CD4-positive, alpha-beta T cell (primary cell): ENCODE data around the gene NDOR1. TPM values are rescaled to one million over a fixed set of nuclear protein-coding genes. Genes with fewer than 3 reads are reported as not detected.

Experiments
- ATAC-seq: fragments of 200-7000 bp; cut with Tn5 transposase; one replicate; pipeline ENCODE4 v1.10.0; 2022; ENCODE audit warnings: mild to moderate bottlenecking; ENCODE audit not compliant: poor library complexity
- CTCF ChIA-PET: fragments of 350-600 bp; sonication (Branson Sonifier 250); formaldehyde crosslinking; loops from one replicate; lab custom pipeline; 2021; ENCODE audit warnings: antibody characterized with exemption, inconsistent platforms; lab: Charles Lee
- POLR2A ChIA-PET: fragments of 350-600 bp; sonication (Branson Sonifier 250); formaldehyde crosslinking; loops from one replicate; lab custom pipeline; 2021; ENCODE audit warnings: antibody characterized with exemption, inconsistent platforms; lab: Charles Lee
- DNase-seq, 14 experiments: peaks; one replicate each; pipeline ENCODE4 v3.0.0-alpha.2; 2013 to 2020; ENCODE audit warnings: mixed read lengths in 2 of 14
- H3K27ac ChIP-seq, 2 donors: one replicate each; pipeline versions ENCODE4 v1.5.1 to v1.7.0; 2013; ENCODE audit warnings: low read length in 2 of 2, low read depth in 1 of 2, mild to moderate bottlenecking in 1 of 2
- H3K27me3 ChIP-seq, 2 experiments: 1 replicate in 1 of 2; 2 replicates in 1 of 2; pipeline versions ENCODE4 v1.6.1 to v1.7.0; 2013; ENCODE audit warnings: low read length in 2 of 2, control low read depth in 1 of 2, mild to moderate bottlenecking in 1 of 2, moderate library complexity in 1 of 2; ENCODE audit not compliant: insufficient read depth in 2 of 2, control insufficient read depth in 1 of 2
- H3K36me3 ChIP-seq: one replicate; pipeline ENCODE4 v1.6.1; 2013; ENCODE audit warnings: low read length, control low read depth; ENCODE audit not compliant: insufficient read depth
- H3K4me1 ChIP-seq: one replicate; pipeline ENCODE4 v1.6.1; 2013; ENCODE audit warnings: low read length, control low read depth; ENCODE audit not compliant: insufficient read depth
- H3K4me3 ChIP-seq: one replicate; pipeline ENCODE4 v1.5.1; 2013; ENCODE audit warnings: mild to moderate bottlenecking, low read length, moderate library complexity
- H3K9me3 ChIP-seq, 2 experiments: 1 replicate in 1 of 2; 2 replicates in 1 of 2; pipeline versions ENCODE4 v1.6.1 to v1.7.0; 2013; ENCODE audit warnings: low read length in 2 of 2, mild to moderate bottlenecking in 2 of 2, control low read depth in 1 of 2, moderate library complexity in 1 of 2; ENCODE audit not compliant: control insufficient read depth in 1 of 2, insufficient read depth in 1 of 2
- H3K27ac Mint-ChIP-seq: one replicate; pipeline ENCODE4 v1.8.0; 2020; ENCODE audit warnings: mixed read lengths
- H3K27me3 Mint-ChIP-seq: one replicate; pipeline ENCODE4 v1.8.0; 2021; ENCODE audit warnings: mixed read lengths
- H3K36me3 Mint-ChIP-seq: one replicate; pipeline ENCODE4 v1.8.0; 2021; ENCODE audit warnings: low read depth, mixed read lengths
- H3K4me1 Mint-ChIP-seq: one replicate; pipeline ENCODE4 v1.8.0; 2021; ENCODE audit warnings: low read depth, mixed read lengths
- H3K4me3 Mint-ChIP-seq: one replicate; pipeline ENCODE4 v1.8.0; 2020; ENCODE audit warnings: mild to moderate bottlenecking, mixed read lengths
- H3K9me3 Mint-ChIP-seq: one replicate; pipeline ENCODE4 v1.8.0; 2020; ENCODE audit warnings: mixed read lengths
- intact Hi-C, 2 experiments: fragments of 100-400 bp; cut with DNase I in 1 of 2; cut with micrococcal nuclease in 1 of 2; formaldehyde crosslinking; loops; one replicate each; pipeline versions ENCODE4 v1.15.1 to v1.9.0; 2023 to 2025; cut with DNase I, micrococcal nuclease
- total RNA-seq, 174 experiments: library from RNA in 2 of 174; stranded (reverse) in 2 of 174; gene quantifications; one replicate each; pipeline ENCODE4 v1.2.3 and lab custom pipeline; 2021 to 2026
- TF ChIP-seq, protein P1 (sequence below): fragments of 200-600 bp; IDR thresholded peaks from one replicate; pipeline ENCODE4 v1.8.0; 2022; ENCODE audit warnings: antibody characterized with exemption, mild to moderate bottlenecking

Gene NDOR1
- total RNA-seq, 2 experiments from 2014 or later: 22.8 to 25.3 TPM

DNA sequence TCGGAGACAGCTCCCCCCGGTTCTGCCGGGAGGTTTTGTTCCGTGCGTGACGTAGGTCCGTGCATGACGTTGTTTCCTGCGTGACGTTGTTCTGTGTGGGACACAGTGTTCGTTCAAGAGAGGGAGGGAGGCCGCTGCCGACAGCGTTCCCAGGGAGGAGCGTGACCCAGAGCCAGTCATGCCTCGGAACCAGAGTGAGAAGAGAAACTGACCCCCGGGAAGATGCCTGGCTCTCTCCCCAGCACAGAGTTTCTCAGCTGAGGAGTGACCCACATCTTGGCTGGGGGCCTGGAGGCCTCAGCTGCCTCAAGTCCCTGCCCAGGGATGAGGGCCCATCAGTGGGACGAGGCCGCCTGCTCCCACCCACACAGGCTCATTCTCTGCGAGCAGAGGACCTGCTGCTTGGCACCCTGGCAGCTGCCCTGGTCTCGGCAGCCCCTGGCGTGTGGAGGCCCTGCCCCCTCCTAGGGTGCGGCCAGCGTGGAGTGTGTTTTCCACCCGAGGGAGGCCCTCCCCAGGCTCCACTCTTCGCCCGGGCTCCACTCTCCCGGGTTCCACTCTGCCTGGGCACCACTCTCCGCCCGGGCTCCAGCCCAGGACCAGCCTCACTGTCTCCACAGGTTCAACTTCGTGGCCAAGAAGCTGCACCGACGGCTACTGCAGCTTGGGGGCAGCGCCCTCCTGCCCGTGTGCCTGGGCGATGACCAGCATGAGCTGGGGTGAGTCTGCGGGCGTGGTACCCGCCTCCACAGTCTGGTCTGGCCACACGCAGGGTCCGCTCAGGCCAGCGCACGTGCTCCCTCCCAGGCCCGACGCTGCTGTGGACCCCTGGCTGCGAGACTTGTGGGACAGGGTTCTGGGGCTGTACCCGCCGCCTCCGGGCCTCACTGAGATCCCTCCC is 7.9 kb downstream of the NDOR1 start:
- Mint-ChIP-seq H3K27me3 (no peaks in the 10 kb centered on the region), H3K9me3 (no peaks in the 10 kb centered on the region), H3K27ac (no peak overlapping the region), H3K4me1 (no peaks in the 10 kb centered on the region), H3K36me3 (no peaks in the 10 kb centered on the region), H3K4me3 (no peak overlapping the region)
- Histone ChIP-seq H3K27ac (no peak overlapping the region), H3K4me3 (no peak overlapping the region), H3K9me3 (no peaks in the 10 kb centered on the region), H3K27me3 (no peaks in the 10 kb centered on the region), H3K36me3 (peaks cover 10% of the 10 kb centered on the region), H3K4me1 (no peaks in the 10 kb centered on the region)
- intact Hi-C loops: no loop called here
- TF ChIP-seq, protein P1, sequence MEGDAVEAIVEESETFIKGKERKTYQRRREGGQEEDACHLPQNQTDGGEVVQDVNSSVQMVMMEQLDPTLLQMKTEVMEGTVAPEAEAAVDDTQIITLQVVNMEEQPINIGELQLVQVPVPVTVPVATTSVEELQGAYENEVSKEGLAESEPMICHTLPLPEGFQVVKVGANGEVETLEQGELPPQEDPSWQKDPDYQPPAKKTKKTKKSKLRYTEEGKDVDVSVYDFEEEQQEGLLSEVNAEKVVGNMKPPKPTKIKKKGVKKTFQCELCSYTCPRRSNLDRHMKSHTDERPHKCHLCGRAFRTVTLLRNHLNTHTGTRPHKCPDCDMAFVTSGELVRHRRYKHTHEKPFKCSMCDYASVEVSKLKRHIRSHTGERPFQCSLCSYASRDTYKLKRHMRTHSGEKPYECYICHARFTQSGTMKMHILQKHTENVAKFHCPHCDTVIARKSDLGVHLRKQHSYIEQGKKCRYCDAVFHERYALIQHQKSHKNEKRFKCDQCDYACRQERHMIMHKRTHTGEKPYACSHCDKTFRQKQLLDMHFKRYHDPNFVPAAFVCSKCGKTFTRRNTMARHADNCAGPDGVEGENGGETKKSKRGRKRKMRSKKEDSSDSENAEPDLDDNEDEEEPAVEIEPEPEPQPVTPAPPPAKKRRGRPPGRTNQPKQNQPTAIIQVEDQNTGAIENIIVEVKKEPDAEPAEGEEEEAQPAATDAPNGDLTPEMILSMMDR: no peak
- CTCF ChIA-PET: no interaction called here
- DNase-seq (no peak), ATAC-seq (no peak)
- POLR2A ChIA-PET: no interaction called here

DNA sequence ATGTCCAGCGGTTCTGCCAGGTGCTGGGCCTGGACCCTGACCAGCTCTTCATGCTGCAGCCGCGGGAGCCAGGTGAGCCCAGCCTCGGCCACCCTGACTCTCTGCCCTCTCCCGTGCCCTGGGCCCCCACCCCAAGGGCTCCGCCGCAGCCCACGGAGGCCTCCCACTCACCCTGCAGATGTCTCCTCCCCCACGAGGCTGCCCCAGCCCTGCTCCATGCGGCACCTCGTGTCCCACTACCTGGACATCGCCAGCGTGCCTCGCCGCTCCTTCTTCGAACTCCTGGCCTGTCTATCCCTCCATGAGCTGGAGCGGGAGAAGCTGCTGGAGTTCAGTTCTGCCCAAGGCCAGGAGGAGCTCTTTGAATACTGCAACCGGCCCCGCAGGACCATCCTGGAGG is 9.1 kb downstream of the NDOR1 start:
- DNase-seq: no peak
- H3K27ac ChIP-seq: no peak overlapping the region
- no peak overlapping the region for H3K27ac Mint-ChIP-seq
- H3K4me3 Mint-ChIP-seq: no peak overlapping the region
- no peaks in the 10 kb centered on the region for H3K9me3 Mint-ChIP-seq
- CTCF ChIA-PET: no interaction called here
- TF ChIP-seq, protein P1: no peak
- H3K27me3 Mint-ChIP-seq: no peaks in the 10 kb centered on the region
- POLR2A ChIA-PET: interaction anchor here (1.0 kb wide), 1 partner anchor 8 kb away, joined by 3 read pairs; no protein-coding TSS in a partner anchor
- peaks cover 6% of the 10 kb centered on the region for H3K36me3 ChIP-seq
- no peaks in the 10 kb centered on the region for H3K4me1 Mint-ChIP-seq
- H3K27me3 ChIP-seq: no peaks in the 10 kb centered on the region
- no peak for ATAC-seq
- no peaks in the 10 kb centered on the region for H3K4me1 ChIP-seq
- intact Hi-C loops: no loop called here
- H3K9me3 ChIP-seq: no peaks in the 10 kb centered on the region
- no peak overlapping the region for H3K4me3 ChIP-seq
- H3K36me3 Mint-ChIP-seq: no peaks in the 10 kb centered on the region

DNA sequence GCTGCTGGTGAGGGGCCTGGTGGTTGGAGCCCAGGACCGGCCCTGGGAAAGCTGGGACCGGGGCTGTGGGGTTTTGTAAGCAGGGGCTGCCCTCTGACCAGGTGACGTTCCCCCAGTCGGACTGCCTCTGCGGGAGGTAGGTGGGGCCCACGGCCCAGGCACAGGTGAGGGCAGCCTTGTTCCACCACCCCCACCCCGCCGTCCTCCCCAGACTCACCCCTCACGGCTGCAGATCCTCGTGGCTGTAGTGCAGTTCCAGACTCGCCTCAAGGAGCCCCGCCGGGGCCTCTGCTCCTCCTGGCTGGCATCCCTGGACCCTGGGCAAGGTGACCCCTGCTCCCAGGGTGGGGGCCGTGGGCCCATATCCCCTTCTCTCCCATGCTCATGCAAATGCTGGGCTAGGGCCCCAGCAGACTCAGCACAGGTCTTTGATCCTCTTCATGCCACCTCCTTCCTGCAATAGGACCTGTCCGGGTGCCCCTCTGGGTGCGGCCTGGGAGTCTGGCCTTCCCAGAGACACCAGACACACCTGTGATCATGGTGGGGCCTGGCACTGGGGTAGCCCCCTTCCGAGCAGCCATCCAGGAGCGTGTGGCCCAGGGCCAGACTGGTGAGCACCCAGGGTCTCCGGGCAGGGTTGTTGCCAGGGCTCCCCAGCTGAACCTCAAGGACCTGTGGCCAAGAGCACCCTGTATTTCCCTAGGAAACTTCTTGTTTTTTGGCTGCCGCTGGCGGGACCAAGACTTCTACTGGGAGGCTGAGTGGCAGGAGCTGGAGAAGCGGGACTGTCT is 9.9 kb downstream of the NDOR1 start:
- no peaks in the 10 kb centered on the region for H3K9me3 Mint-ChIP-seq
- TF ChIP-seq, protein P1: no peak
- H3K27me3 Mint-ChIP-seq: no peaks in the 10 kb centered on the region
- no peaks in the 10 kb centered on the region for H3K4me1 Mint-ChIP-seq
- ChIA-PET POLR2A (interaction anchor here (1.0 kb wide), 2 partner anchors 7 to 11 kb away, joined by 3 read pairs; no protein-coding TSS in a partner anchor), CTCF (no interaction called here)
- no peak for DNase-seq
- no peak overlapping the region for H3K4me3 Mint-ChIP-seq
- ATAC-seq: no peak
- Histone ChIP-seq H3K27me3 (no peaks in the 10 kb centered on the region), H3K9me3 (no peaks in the 10 kb centered on the region), H3K4me3 (no peak overlapping the region), H3K27ac (no peak overlapping the region), H3K36me3 (peaks cover 6% of the 10 kb centered on the region), H3K4me1 (no peaks in the 10 kb centered on the region)
- H3K27ac Mint-ChIP-seq: no peak overlapping the region
- intact Hi-C loops: no loop called here
- no peaks in the 10 kb centered on the region for H3K36me3 Mint-ChIP-seq
